Gastroesophageal sphincter (tissue), 4 donors: ENCODE results near the gene PARP16. TPM values are rescaled to one million over a fixed set of nuclear protein-coding genes. Genes with fewer than 3 reads are reported as not detected.

Experiments
- ATAC-seq: fragments of 150-250 bp; one replicate; pipeline ENCODE4 v1.9.1; 2016; ENCODE audit warnings: mild to moderate bottlenecking, moderate library complexity
- H3K27ac ChIP-seq, 4 donors: fragments of 200-600 bp; sonication (generic) in 3 of 4; 1 replicate in 3 of 4; 2 replicates in 1 of 4; pipeline ENCODE4 v1.5.1; 2016 to 2019
- H3K27me3 ChIP-seq: fragments of 200-600 bp; sonication (generic); one replicate; pipeline ENCODE4 v1.5.1; 2019
- H3K36me3 ChIP-seq, 2 donors: fragments of 200-600 bp; sonication (generic); one replicate each; pipeline ENCODE4 v1.5.1; 2019; ENCODE audit warnings: control low read depth in 1 of 2
- H3K4me1 ChIP-seq, 3 donors: fragments of 200-600 bp; sonication (generic); 1 replicate in 2 of 3; 2 replicates in 1 of 3; pipeline ENCODE4 v1.5.1; 2016 to 2019; ENCODE audit warnings: control low read depth in 2 of 3
- H3K4me3 ChIP-seq, 2 donors: fragments of 200-600 bp; sonication (generic); one replicate each; pipeline ENCODE4 v1.5.1; 2019; ENCODE audit warnings: mild to moderate bottlenecking in 1 of 2, moderate library complexity in 1 of 2
- H3K9me3 ChIP-seq, 3 donors: fragments of 200-600 bp; sonication (generic); one replicate each; pipeline ENCODE4 v1.5.1; 2017 to 2019; ENCODE audit warnings: control low read depth in 2 of 3
- CTCF ChIP-seq, 4 experiments: fragments of 200-600 bp in 2 of 4; fragments of 450-650 bp in 2 of 4; sonication (generic) in 1 of 4; IDR thresholded peaks; one replicate each; pipeline ENCODE4 v1.5.1; 2017 to 2019; ENCODE audit warnings: antibody characterized with exemption in 4 of 4, mild to moderate bottlenecking in 2 of 4, moderate library complexity in 2 of 4
- EP300 ChIP-seq: sonication (generic); formaldehyde crosslinking; IDR thresholded peaks from one replicate; pipeline ENCODE4 v1.6.1; 2017; ENCODE audit warnings: antibody characterized with exemption, mild to moderate bottlenecking
- POLR2A ChIP-seq, 2 donors: fragments of 450-650 bp; IDR thresholded peaks; one replicate each; pipeline ENCODE4 v1.6.1; 2017; ENCODE audit warnings: antibody characterized with exemption in 2 of 2, mild to moderate bottlenecking in 2 of 2, moderate library complexity in 1 of 2
- POLR2AphosphoS5 ChIP-seq: sonication (generic); formaldehyde crosslinking; IDR thresholded peaks from one replicate; pipeline ENCODE4 v1.6.1; 2017; ENCODE audit warnings: antibody characterized with exemption
- WGBS, 2 donors: methylation state at CpG; one replicate each; pipeline ENCODE4 v1.1.5; 2018; ENCODE audit warnings: low coverage in 1 of 2; 5-methylcytosine and 5-hydroxymethylcytosine counted together
- small RNA-seq, 4 donors: library from RNA; depleted of rRNA; stranded (forward); fragments of <200 nt; gene quantifications; one replicate each; pipeline ENCODE3, GENCODE V24; 2016
- total RNA-seq, 4 donors: library from RNA; depleted of rRNA; stranded (reverse); fragments of >200 nt; gene quantifications; one replicate each; pipeline ENCODE4 v1.1.0, GENCODE V29; 2016

The PARP16 gene
- total RNA-seq, 4 donors from 2014 or later = 10.1 to 21.7 (median 14.1) TPM

- 50% methylated on average over 1 of the region's 6 CpGs; no CpG with 5 or more reads in 1 of the 2 donors for WGBS, 2 donors
Observed at GRCh38 chr15:65211482-65211982, 75.2 kb downstream of the PARP16 start.

GRCh38 chr15:65210770-65211481 is 75.8 kb downstream of the PARP16 start, which contains the start of gene CILP:
CILP (minus strand) TSS chr15:65211473; CDS start chr15:65209755, 1,718 bp downstream.
- Histone ChIP-seq H3K27me3 (no peaks in the 10 kb centered on the region), H3K36me3 (no peaks in the 10 kb centered on the region), H3K4me3 (peak within 1 kb of the TSS in 1 of 2 donors; percentile 36), H3K4me1 (peaks cover 0 to 14% (median 4%) of the 10 kb centered on the region in 3 donors), H3K9me3 (no peaks in the 10 kb centered on the region), H3K27ac (peak within 1 kb of the TSS in 3 of 4 donors; percentile 48 to 75 (median 69))
- ATAC-seq = no peak
- TF ChIP-seq POLR2A (IDR thresholded peaks at IDR 0.05) = peak in 1 of 2 donors; percentile 40
- no peak for TF ChIP-seq EP300
- 49 to 54% methylated on average over 3 to 5 of the region's 8 CpGs for WGBS, 2 donors

More at GRCh38 chr15:65211482-65211982, 75.2 kb downstream of the PARP16 start:
- ATAC-seq = peak; percentile 78
- TF ChIP-seq EP300 (no peak), POLR2AphosphoS5 (no peak), POLR2A (IDR thresholded peaks at IDR 0.05) (no peak), CTCF (IDR thresholded peaks at IDR 0.05) (no peak)
- Histone ChIP-seq H3K36me3 (no peaks in the 10 kb centered on the region), H3K4me1 (peaks cover 0 to 14% (median 4%) of the 10 kb centered on the region in 3 donors), H3K27ac (peak overlapping the region in 3 of 4 donors; percentile 48 to 75 (median 69)), H3K27me3 (no peaks in the 10 kb centered on the region), H3K4me3 (peak overlapping the region in 1 of 2 donors; percentile 36), H3K9me3 (no peaks in the 10 kb centered on the region)

GRCh38 chr15:65209701-65210643 is 76.7 kb downstream of the PARP16 start:
- peak overlapping the region in 1 of 2 donors; percentile 36 for H3K4me3 ChIP-seq
- ATAC-seq = no peak

GRCh38 chr15:65208647-65209046 is 78.0 kb downstream of the PARP16 start:
- Histone ChIP-seq H3K27me3 (no peaks in the 10 kb centered on the region), H3K4me3 (no peak overlapping the region), H3K4me1 (peaks cover 0 to 14% (median 4%) of the 10 kb centered on the region in 3 donors), H3K36me3 (no peaks in the 10 kb centered on the region), H3K27ac (no peak overlapping the region), H3K9me3 (no peaks in the 10 kb centered on the region)
- 86 to 100% methylated on average over 2 of the region's 2 CpGs for WGBS, 2 donors
- no peak for TF ChIP-seq EP300
- TF ChIP-seq POLR2A (IDR thresholded peaks at IDR 0.05) = no peak
- TF ChIP-seq CTCF (IDR thresholded peaks at IDR 0.05) = no peak
- TF ChIP-seq POLR2AphosphoS5 = no peak
- ATAC-seq = no peak

More at GRCh38 chr15:65209701-65210643, 76.7 kb downstream of the PARP16 start:
- peaks cover 0 to 14% (median 4%) of the 10 kb centered on the region in 3 donors for H3K4me1 ChIP-seq
- H3K27ac ChIP-seq = peak overlapping the region in 3 of 4 donors; percentile 48 to 75 (median 69)
- WGBS, 2 donors = 66 to 76% methylated on average over 7 to 11 of the region's 17 CpGs
- TF ChIP-seq EP300 = no peak
- no peak for TF ChIP-seq CTCF (IDR thresholded peaks at IDR 0.05)
- TF ChIP-seq POLR2A (IDR thresholded peaks at IDR 0.05) = no peak
- TF ChIP-seq POLR2AphosphoS5 = no peak
- H3K36me3 ChIP-seq = no peaks in the 10 kb centered on the region
- no peaks in the 10 kb centered on the region for H3K9me3 ChIP-seq
- no peaks in the 10 kb centered on the region for H3K27me3 ChIP-seq

Small RNA genes within 50 kb of the gene (small RNA-seq; reads per million reads assigned to genes)
- gene AC068213.1 (0 reads per million in 4 donors), gene RNU5A-1 (6,164 to 16,224 (median 8,807) reads per million in 4 donors), gene RNU5B-1 (547 to 1,663 (median 1,203) reads per million in 4 donors), gene RNU6-686P (0 reads per million in 4 donors), gene SNORA24B (0 to 0.38 (median 0.13) reads per million in 4 donors)

Other genes with a start within 250 kb of the PARP16 start
- gene SLC51B, start 241.5 kb downstream of the PARP16 start, total RNA-seq = not detected
- 100 to 1,000 TPM in 3 of 4 donors, 10 to 100 TPM in 1; 43.2 to 244 (median 179) TPM for gene RASL12, start 218.9 kb downstream of the PARP16 start, total RNA-seq
- not detected for gene KBTBD13, start 210.1 kb downstream of the PARP16 start, total RNA-seq
- 1 to 10 TPM in 3 of 4 donors, under 1 TPM in 1; 0.12 to 7.5 (median 3.0) TPM for gene UBAP1L, start 171.7 kb downstream of the PARP16 start, total RNA-seq
- 10 to 100 TPM; 26.4 to 70.7 (median 30.4) TPM for gene PDCD7, start 153.1 kb downstream of the PARP16 start, total RNA-seq
- 10 to 100 TPM; 40.1 to 68.8 (median 55.6) TPM for gene CLPX, start 101.5 kb downstream of the PARP16 start, total RNA-seq
- gene CILP, start 75.4 kb downstream of the PARP16 start, total RNA-seq = 100 to 1,000 TPM in 1 of 4 donors, 10 to 100 TPM in 3; 43.7 to 114 (median 74.5) TPM
- gene RNU5A-1, start 9.2 kb upstream of the PARP16 start, total RNA-seq = not detected
- gene RNU5B-1, start 17.8 kb upstream of the PARP16 start, total RNA-seq = not detected
- under 1 TPM in 1 of 4 donors, not detected in 3; 0.13 TPM for gene IGDCC3, start 91.1 kb upstream of the PARP16 start, total RNA-seq
- 1 to 10 TPM in 3 of 4 donors, under 1 TPM in 1; 0.40 to 3.4 (median 1.8) TPM for gene IGDCC4, start 136.1 kb upstream of the PARP16 start, total RNA-seq
- 10 to 100 TPM; 33.1 to 66.9 (median 47.9) TPM for gene DPP8, start 230.8 kb upstream of the PARP16 start, total RNA-seq
- gene HACD3, start 243.6 kb upstream of the PARP16 start, total RNA-seq = 10 to 100 TPM; 26.0 to 34.9 (median 29.6) TPM